Keratinocyte (primary cell): Measurements from ENCODE around the gene COA8. TPM values are rescaled to one million over a fixed set of nuclear protein-coding genes. Genes with fewer than 3 reads are reported as not detected.

ENCODE experiments used
- DNase-seq: peaks from one replicate; pipeline ENCODE4 v3.0.0-alpha.2; 2011; ENCODE audit warnings: low read depth, missing footprints, low spot score
- FAIRE-seq: peaks from 2 replicates; lab custom pipeline; 2011; peaks lifted over from hg19 to GRCh38; lab: Jason Lieb, UNC
- H2AFZ ChIP-seq: 2 replicates; pipeline ENCODE4 v1.6.0; 2012; ENCODE audit warnings: low read length, control low read depth, inconsistent platforms; ENCODE audit not compliant: control insufficient read depth
- H3K27ac ChIP-seq: 2 replicates; pipeline ENCODE4 v1.5.1; 2011; ENCODE audit warnings: low read length; ENCODE audit not compliant: control insufficient read depth, insufficient read depth
- H3K27me3 ChIP-seq: 3 replicates; pipeline ENCODE4 v1.6.0; 2011; ENCODE audit warnings: low read length; ENCODE audit not compliant: control insufficient read depth, insufficient read depth; ENCODE audit errors: extremely low read depth
- H3K36me3 ChIP-seq, 2 experiments: 2 replicates in 1 of 2; 3 replicates in 1 of 2; pipeline ENCODE4 v1.5.1; 2011; ENCODE audit warnings: low read length in 2 of 2, mild to moderate bottlenecking in 1 of 2; ENCODE audit not compliant: control insufficient read depth in 2 of 2, insufficient read depth in 2 of 2; ENCODE audit errors: extremely low read depth in 1 of 2
- H3K4me1 ChIP-seq: 3 replicates; pipeline ENCODE4 v1.5.1; 2011; ENCODE audit warnings: low read length; ENCODE audit not compliant: control insufficient read depth, insufficient read depth; ENCODE audit errors: extremely low read depth
- H3K4me2 ChIP-seq: 3 replicates; pipeline ENCODE4 v1.6.0; 2011; ENCODE audit warnings: low read depth, low read length; ENCODE audit not compliant: control insufficient read depth, insufficient read depth; ENCODE audit errors: extremely low read depth
- H3K4me3 ChIP-seq, 3 experiments: fragments of 200-600 bp in 1 of 3; sonication (generic) in 1 of 3; 2 replicates in 2 of 3; 3 replicates in 1 of 3; pipeline ENCODE4 v1.5.1; 2011 to 2016; ENCODE audit warnings: low read length in 3 of 3, mild to moderate bottlenecking in 3 of 3, control low read depth in 2 of 3, inconsistent platforms in 1 of 3, low read depth in 1 of 3, mixed read lengths in 1 of 3, mixed run types in 1 of 3, moderate library complexity in 1 of 3; ENCODE audit not compliant: control insufficient read depth in 2 of 3, insufficient read depth in 2 of 3; ENCODE audit errors: extremely low read depth in 1 of 3
- H3K79me2 ChIP-seq: 2 replicates; pipeline ENCODE4 v1.6.0; 2012; ENCODE audit warnings: low read length; ENCODE audit not compliant: control insufficient read depth, insufficient read depth
- H3K9ac ChIP-seq: 3 replicates; pipeline ENCODE4 v1.6.0; 2011; ENCODE audit warnings: low read length; ENCODE audit not compliant: control insufficient read depth, insufficient read depth; ENCODE audit errors: extremely low read depth
- H3K9me1 ChIP-seq: 3 replicates; pipeline ENCODE4 v1.6.0; 2011; ENCODE audit warnings: low read length; ENCODE audit not compliant: control insufficient read depth, insufficient read depth; ENCODE audit errors: extremely low read depth
- H3K9me3 ChIP-seq: 2 replicates; pipeline ENCODE4 v1.5.1; 2012; ENCODE audit warnings: low read depth, low read length; ENCODE audit not compliant: control insufficient read depth
- H4K20me1 ChIP-seq: 3 replicates; pipeline ENCODE4 v1.6.0; 2011; ENCODE audit warnings: low read length; ENCODE audit not compliant: control insufficient read depth, insufficient read depth; ENCODE audit errors: extremely low read depth
- CTCF ChIP-seq, 3 experiments: IDR thresholded peaks in 1 of 3; conservative IDR thresholded peaks in 1 of 3; optimal IDR thresholded peaks in 1 of 3; 2 replicates in 2 of 3; 3 replicates in 1 of 3; pipeline versions ENCODE3 to v1.5.1; 2011; ENCODE audit warnings: low read length in 3 of 3, mild to moderate bottlenecking in 3 of 3, moderate library complexity in 2 of 3, control low read depth in 1 of 3, inconsistent platforms in 1 of 3; ENCODE audit not compliant: insufficient read depth in 2 of 3; ENCODE audit errors: extremely low read depth in 1 of 3
- EZH2 ChIP-seq: IDR thresholded peaks from one replicate; pipeline ENCODE4 v1.6.1; 2012; ENCODE audit warnings: inconsistent platforms, mild to moderate bottlenecking, low read length, moderate library complexity
- dilution Hi-C: fragments of 300-500 bp; cut with MboI; formaldehyde crosslinking; loops from one replicate; pipeline ENCODE4 v1.7.0; 2020; ENCODE audit warnings: low sequenced_read_pairs; ENCODE audit not compliant: extremely low pct_ligation_motif_present
- polyA plus RNA-seq, 5 experiments: library from polyadenylated mRNA; depleted of rRNA in 3 of 5; stranded (reverse) in 3 of 5; stranded (forward) in 1 of 5; unstranded in 1 of 5; fragments of >200 nt; gene quantifications; 1 replicate in 1 of 5; 2 replicates in 3 of 5; 3 replicates in 1 of 5; pipeline versions ENCODE4 v1.2.1 to v1.2.3, GENCODE V29; 2011 to 2012; ENCODE audit warnings: missing spikeins in 2 of 5, low read depth in 1 of 5, low replicate concordance in 1 of 5

The COA8 gene
- polyA plus RNA-seq, 1 donor (not counting 4 experiments of a cell fraction or from before 2014, with no cell fraction given), result 24.8 TPM

- no peak for TF ChIP-seq EZH2
- no peak for TF ChIP-seq CTCF (optimal IDR thresholded peaks at IDR 0.05 in 1 of 3, IDR thresholded peaks at IDR 0.05 in 1 of 3, conservative IDR thresholded peaks at IDR 0.05 in 1 of 3; ENCODE audit: extremely low read depth in 1 of 3, insufficient read depth in 2 of 3, low read length in 3 of 3)
- H2AFZ ChIP-seq, result no peak overlapping the region
Observed at GRCh38 chr14:103539056-103539825, 23.5 kb upstream of the COA8 start.

GRCh38 chr14:103540821-103541708, 21.7 kb upstream of the COA8 start:
- TF ChIP-seq EZH2 (no peak), CTCF (optimal IDR thresholded peaks at IDR 0.05 in 1 of 3, IDR thresholded peaks at IDR 0.05 in 1 of 3, conservative IDR thresholded peaks at IDR 0.05 in 1 of 3; ENCODE audit: extremely low read depth in 1 of 3, insufficient read depth in 2 of 3, low read length in 3 of 3) (no peak)
- Histone ChIP-seq H3K9me3 (no peaks in the 10 kb centered on the region), H4K20me1 (no peaks in the 10 kb centered on the region), H2AFZ (no peak overlapping the region), H3K4me3 (peak overlapping the region in 2 of 3 experiments; percentile 49 to 51), H3K9me1 (no peaks in the 10 kb centered on the region), H3K27me3 (no peaks in the 10 kb centered on the region), H3K36me3 (peaks cover 0 to 2% of the 10 kb centered on the region in 2 experiments), H3K79me2 (no peaks in the 10 kb centered on the region), H3K4me1 (peaks cover 31% of the 10 kb centered on the region), H3K4me2 (peak overlapping the region; percentile 88), H3K27ac (peak overlapping the region; percentile 74), H3K9ac (peak overlapping the region; percentile 61)
- dilution Hi-C loops, result no loop called here
- no peak for FAIRE-seq
- peak; percentile 53 for DNase-seq

More at GRCh38 chr14:103539056-103539825, 23.5 kb upstream of the COA8 start:
- peaks cover 0 to 8% of the 10 kb centered on the region in 2 experiments for H3K36me3 ChIP-seq
- no peak overlapping the region for H3K9ac ChIP-seq
- H3K27me3 ChIP-seq, result no peaks in the 10 kb centered on the region
- no peaks in the 10 kb centered on the region for H3K79me2 ChIP-seq
- no peak overlapping the region for H3K4me3 ChIP-seq
- no peaks in the 10 kb centered on the region for H3K9me1 ChIP-seq
- no peaks in the 10 kb centered on the region for H4K20me1 ChIP-seq
- H3K27ac ChIP-seq, result no peak overlapping the region
- no peak overlapping the region for H3K4me2 ChIP-seq
- FAIRE-seq (no peak), DNase-seq (no peak)
- dilution Hi-C loops, result no loop called here
- no peaks in the 10 kb centered on the region for H3K9me3 ChIP-seq
- peaks cover 31% of the 10 kb centered on the region for H3K4me1 ChIP-seq
